ENCODE results near the gene FLRT3. TPM values are rescaled to one million over a fixed set of nuclear protein-coding genes. Genes with fewer than 3 reads are reported as not detected.

Gene FLRT3
- total RNA-seq, 4 donors from 2014 or later = 0.37 to 6.2 (median 4.0) TPM

DNA sequence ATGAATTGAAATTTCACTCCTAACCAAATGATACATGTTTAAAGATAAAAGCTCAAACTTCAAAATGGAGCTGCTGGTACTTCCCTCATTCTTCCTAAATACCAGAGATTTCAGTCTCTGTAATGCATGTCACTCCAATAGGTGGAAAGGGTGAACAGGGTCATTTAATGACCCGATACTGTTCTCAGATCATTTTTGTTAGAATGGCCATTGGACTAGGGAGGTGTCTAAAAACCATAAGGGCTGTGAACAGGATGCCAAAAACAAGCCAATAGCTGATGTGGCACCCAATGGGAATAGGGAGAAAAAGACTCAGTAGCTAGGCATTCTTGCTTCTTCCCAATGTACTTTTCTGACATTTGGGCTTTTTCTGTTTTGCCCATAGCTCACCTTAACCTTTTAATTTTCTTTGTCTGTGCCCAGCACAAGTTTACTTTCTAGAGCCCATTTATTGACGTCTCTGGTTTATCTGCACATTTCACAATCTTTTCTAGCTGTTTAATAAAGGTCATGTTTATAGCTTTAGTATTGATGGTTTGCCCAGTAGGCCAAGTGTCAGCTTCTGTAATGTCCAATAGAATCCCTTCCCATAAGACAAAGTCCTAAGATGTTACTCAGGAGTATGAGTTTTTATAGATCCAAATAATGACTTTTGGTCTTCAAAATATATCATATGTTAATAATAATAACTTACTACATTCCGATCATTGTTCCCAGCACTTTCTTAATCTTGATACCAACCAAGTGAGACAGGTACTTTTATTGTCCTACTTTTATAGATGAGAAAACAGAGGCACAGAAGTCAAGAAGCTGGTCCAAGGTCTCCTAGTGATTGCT, 24.3 kb upstream of the FLRT3 start:
- H3K9me3 ChIP-seq = no peaks in the 10 kb centered on the region
- H3K4me3 ChIP-seq = no peak overlapping the region
- TF ChIP-seq, protein P1, sequence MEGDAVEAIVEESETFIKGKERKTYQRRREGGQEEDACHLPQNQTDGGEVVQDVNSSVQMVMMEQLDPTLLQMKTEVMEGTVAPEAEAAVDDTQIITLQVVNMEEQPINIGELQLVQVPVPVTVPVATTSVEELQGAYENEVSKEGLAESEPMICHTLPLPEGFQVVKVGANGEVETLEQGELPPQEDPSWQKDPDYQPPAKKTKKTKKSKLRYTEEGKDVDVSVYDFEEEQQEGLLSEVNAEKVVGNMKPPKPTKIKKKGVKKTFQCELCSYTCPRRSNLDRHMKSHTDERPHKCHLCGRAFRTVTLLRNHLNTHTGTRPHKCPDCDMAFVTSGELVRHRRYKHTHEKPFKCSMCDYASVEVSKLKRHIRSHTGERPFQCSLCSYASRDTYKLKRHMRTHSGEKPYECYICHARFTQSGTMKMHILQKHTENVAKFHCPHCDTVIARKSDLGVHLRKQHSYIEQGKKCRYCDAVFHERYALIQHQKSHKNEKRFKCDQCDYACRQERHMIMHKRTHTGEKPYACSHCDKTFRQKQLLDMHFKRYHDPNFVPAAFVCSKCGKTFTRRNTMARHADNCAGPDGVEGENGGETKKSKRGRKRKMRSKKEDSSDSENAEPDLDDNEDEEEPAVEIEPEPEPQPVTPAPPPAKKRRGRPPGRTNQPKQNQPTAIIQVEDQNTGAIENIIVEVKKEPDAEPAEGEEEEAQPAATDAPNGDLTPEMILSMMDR (IDR thresholded peaks at IDR 0.05) = no peak
- TF ChIP-seq EP300 (IDR thresholded peaks at IDR 0.05; ENCODE audit: low read depth) (no peak), POLR2A (IDR thresholded peaks at IDR 0.05) (no peak), POLR2AphosphoS5 (IDR thresholded peaks at IDR 0.05) (no peak)
- intact Hi-C loops (cut with DNase I; ENCODE audit: low total_unique reads) = no loop called here
- no peak for DNase-seq
- H3K4me1 ChIP-seq = no peaks in the 10 kb centered on the region
- H3K36me3 ChIP-seq = no peaks in the 10 kb centered on the region
- H3K27ac ChIP-seq = no peak overlapping the region
- in situ Hi-C loops (cut with MboI; ENCODE audit: low pct_ligation_motif_present in 1 of 4, low pct_unique_long_range_greater_than_20kb in 1 of 4, low sequenced_read_pairs in 3 of 4) = no loop called here
- WGBS, 2 donors (ENCODE audit: low coverage in 1 of 2) = 75 to 80% methylated on average over 3 of the region's 3 CpGs
- no peaks in the 10 kb centered on the region for H3K27me3 ChIP-seq

DNA sequence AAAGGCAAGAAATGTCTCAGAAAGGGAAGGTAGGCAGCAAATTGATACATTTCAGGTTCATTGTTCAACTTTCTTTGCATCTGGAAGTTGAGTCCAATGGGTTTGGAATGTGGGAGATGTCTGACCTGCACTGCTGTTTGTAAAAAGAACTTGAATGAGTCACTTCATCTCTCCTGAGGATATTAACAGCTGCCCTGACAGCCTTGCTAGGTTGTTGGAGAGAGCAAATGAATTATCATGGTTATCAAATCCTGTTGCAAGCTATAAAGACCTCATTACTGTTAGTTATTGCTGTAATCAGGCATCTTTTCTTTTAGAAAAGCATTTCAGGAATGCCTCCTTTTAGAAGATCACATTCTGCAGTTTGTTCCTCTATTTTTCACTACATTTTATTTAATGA, 23.0 kb upstream of the FLRT3 start:
- intact Hi-C loops (cut with DNase I; ENCODE audit: low total_unique reads) = no loop called here
- no peak for DNase-seq
- H3K9me3 ChIP-seq = no peaks in the 10 kb centered on the region
- H3K4me3 ChIP-seq = no peak overlapping the region
- H3K27ac ChIP-seq = no peak overlapping the region
- H3K36me3 ChIP-seq = no peaks in the 10 kb centered on the region
- TF ChIP-seq EP300 (IDR thresholded peaks at IDR 0.05; ENCODE audit: low read depth) = no peak
- TF ChIP-seq, protein P1 (IDR thresholded peaks at IDR 0.05) = no peak
- no peak for TF ChIP-seq POLR2AphosphoS5 (IDR thresholded peaks at IDR 0.05)
- TF ChIP-seq POLR2A (IDR thresholded peaks at IDR 0.05) = no peak
- H3K27me3 ChIP-seq = no peaks in the 10 kb centered on the region
- no peaks in the 10 kb centered on the region for H3K4me1 ChIP-seq
- in situ Hi-C loops (cut with MboI; ENCODE audit: low pct_ligation_motif_present in 1 of 4, low pct_unique_long_range_greater_than_20kb in 1 of 4, low sequenced_read_pairs in 3 of 4) = no loop called here

DNA sequence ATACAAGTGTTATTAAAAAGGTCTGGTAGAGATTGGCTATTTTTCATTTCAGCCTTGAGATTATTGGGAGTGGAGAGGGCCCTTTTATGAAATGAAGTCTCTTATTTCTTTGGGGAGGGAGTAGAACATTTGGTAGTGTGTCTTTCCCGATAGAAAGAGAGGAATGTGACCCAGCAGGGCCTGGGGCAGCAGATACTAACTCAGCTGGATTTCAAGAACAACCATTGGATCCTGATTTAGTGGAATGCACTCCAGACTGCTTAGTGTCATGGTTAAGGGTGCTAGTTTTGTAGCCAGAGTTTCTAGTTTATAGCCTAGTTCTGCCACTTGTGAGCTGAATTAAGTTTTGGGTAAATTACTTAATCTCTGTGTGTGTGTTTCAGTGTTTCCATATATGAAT, 18.4 kb upstream of the FLRT3 start:
- 33 to 49% methylated on average over 1 of the region's 1 CpG for WGBS, 2 donors (ENCODE audit: low coverage in 1 of 2)
- TF ChIP-seq POLR2AphosphoS5 (IDR thresholded peaks at IDR 0.05) (no peak), POLR2A (IDR thresholded peaks at IDR 0.05) (no peak), EP300 (IDR thresholded peaks at IDR 0.05; ENCODE audit: low read depth) (no peak)
- TF ChIP-seq, protein P1 (IDR thresholded peaks at IDR 0.05) = no peak
- Histone ChIP-seq H3K27me3 (no peaks in the 10 kb centered on the region), H3K27ac (no peak overlapping the region), H3K9me3 (no peaks in the 10 kb centered on the region), H3K4me3 (no peak overlapping the region), H3K4me1 (no peaks in the 10 kb centered on the region), H3K36me3 (no peaks in the 10 kb centered on the region)
- in situ Hi-C loops (cut with MboI; ENCODE audit: low pct_ligation_motif_present in 1 of 4, low pct_unique_long_range_greater_than_20kb in 1 of 4, low sequenced_read_pairs in 3 of 4) = no loop called here
- intact Hi-C loops (cut with DNase I; ENCODE audit: low total_unique reads) = no loop called here
- DNase-seq = no peak

DNA sequence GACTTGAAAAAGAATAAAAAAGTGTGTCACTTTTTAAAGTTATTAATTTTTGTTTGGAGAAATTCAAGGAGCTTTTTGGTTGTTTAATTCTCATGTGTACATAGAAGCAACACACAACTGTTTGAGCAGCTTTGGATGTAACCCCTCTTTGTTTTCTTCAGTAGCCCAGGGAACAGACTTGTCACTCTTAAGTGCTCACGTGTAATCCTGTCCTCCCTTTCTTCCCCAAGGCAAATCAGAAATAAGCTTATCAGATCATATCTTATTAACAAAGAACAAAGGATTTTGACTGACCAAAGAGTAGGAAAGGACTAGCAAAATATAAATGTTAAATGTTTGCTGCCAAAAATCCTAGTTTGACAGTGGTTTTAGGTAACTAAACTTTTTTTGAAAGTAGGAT, 7.3 kb upstream of the FLRT3 start:
- no peaks in the 10 kb centered on the region for H3K9me3 ChIP-seq
- DNase-seq = no peak
- in situ Hi-C loops (cut with MboI; ENCODE audit: low pct_ligation_motif_present in 1 of 4, low pct_unique_long_range_greater_than_20kb in 1 of 4, low sequenced_read_pairs in 3 of 4) = loop anchor here in 1 of 4 donors (25.0 kb wide), 1 partner anchor 893 kb away; no protein-coding TSS in a partner anchor
- H3K4me3 ChIP-seq = no peak overlapping the region
- no peak overlapping the region for H3K27ac ChIP-seq
- no peaks in the 10 kb centered on the region for H3K4me1 ChIP-seq
- intact Hi-C loops (cut with DNase I; ENCODE audit: low total_unique reads) = no loop called here
- 50 to 55% methylated on average over 1 of the region's 1 CpG for WGBS, 2 donors (ENCODE audit: low coverage in 1 of 2)
- H3K36me3 ChIP-seq = no peaks in the 10 kb centered on the region
- no peaks in the 10 kb centered on the region for H3K27me3 ChIP-seq
- TF ChIP-seq POLR2AphosphoS5 (IDR thresholded peaks at IDR 0.05) (no peak), POLR2A (IDR thresholded peaks at IDR 0.05) (no peak), EP300 (IDR thresholded peaks at IDR 0.05; ENCODE audit: low read depth) (no peak)
- TF ChIP-seq, protein P1 (IDR thresholded peaks at IDR 0.05) = no peak

All from transverse colon (tissue), 4 donors.